GM12891 (cell line): Measurements from ENCODE around the gene TGFBR3.

ENCODE experiments used
- PAX5 ChIP-seq: IDR thresholded peaks from 2 replicates; pipeline ENCODE4 v1.6.1; 2011; ENCODE audit warnings: low read length, moderate library complexity, mild to moderate bottlenecking; ENCODE audit not compliant: insufficient read depth, severe bottlenecking
- POLR2A ChIP-seq: IDR thresholded peaks from 2 replicates; pipeline ENCODE4 v1.6.1; 2011; ENCODE audit warnings: low read depth, low read length, control low read depth
- POLR2AphosphoS5 ChIP-seq: IDR thresholded peaks from 2 replicates; pipeline ENCODE4 v1.6.1; 2011; ENCODE audit warnings: low read depth, low read length, control low read depth
- POU2F2 ChIP-seq: IDR thresholded peaks from 2 replicates; pipeline ENCODE4 v1.6.1; 2011; ENCODE audit warnings: low read depth, mild to moderate bottlenecking, control low read depth, low read length, moderate library complexity
- SPI1 ChIP-seq: IDR thresholded peaks from 2 replicates; pipeline ENCODE4 v1.6.1; 2011; ENCODE audit warnings: low read depth, low read length, control low read depth
- TAF1 ChIP-seq: IDR thresholded peaks from 2 replicates; pipeline ENCODE4 v1.6.1; 2011; ENCODE audit warnings: low read depth, low read length, control low read depth

DNA sequence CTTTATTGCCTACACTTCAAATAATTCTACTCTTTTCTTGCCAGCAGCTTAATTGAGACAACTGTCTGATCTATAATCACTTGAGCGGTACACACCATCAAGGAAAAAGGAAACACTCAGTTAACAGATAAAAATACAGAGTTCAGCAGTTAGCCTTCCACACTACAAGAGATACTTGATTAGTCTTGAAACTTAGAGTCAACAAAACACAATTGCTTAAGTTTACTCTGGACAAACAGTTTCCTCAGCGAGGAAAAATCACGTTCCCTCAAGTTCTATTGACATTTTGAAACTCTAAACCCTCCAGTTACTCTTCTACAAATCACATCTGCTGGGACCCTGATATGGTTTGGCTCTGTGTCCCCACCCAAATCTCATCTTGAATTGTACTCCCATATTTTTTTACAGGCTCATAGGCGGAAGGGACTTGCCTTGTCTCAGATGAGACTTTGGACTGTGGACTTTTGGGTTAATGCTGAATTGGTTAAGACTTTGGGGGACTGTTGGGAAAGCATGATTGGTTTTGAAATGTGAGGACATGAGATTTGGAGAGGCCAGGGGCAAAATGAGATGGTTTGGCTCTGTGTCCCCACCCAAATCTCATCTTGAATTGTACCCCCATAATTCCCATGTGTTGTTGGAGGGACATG, 244.9 kb downstream of the TGFBR3 start:
- no peak for TF ChIP-seq POLR2A
- no peak for TF ChIP-seq POLR2AphosphoS5
- no peak for TF ChIP-seq SPI1
- no peak for TF ChIP-seq PAX5
- no peak for TF ChIP-seq TAF1
- TF ChIP-seq POU2F2 = no peak
